NOMO-1 (cell line): ENCODE measurements around the gene CSAD.

Experiments
- DNase-seq, 2 experiments: peaks; one replicate each; lab custom pipeline; 2025; ENCODE audit not compliant: unreplicated experiment in 2 of 2; lab: John Stamatoyannopoulos, UW

CSAD gene, protein sequence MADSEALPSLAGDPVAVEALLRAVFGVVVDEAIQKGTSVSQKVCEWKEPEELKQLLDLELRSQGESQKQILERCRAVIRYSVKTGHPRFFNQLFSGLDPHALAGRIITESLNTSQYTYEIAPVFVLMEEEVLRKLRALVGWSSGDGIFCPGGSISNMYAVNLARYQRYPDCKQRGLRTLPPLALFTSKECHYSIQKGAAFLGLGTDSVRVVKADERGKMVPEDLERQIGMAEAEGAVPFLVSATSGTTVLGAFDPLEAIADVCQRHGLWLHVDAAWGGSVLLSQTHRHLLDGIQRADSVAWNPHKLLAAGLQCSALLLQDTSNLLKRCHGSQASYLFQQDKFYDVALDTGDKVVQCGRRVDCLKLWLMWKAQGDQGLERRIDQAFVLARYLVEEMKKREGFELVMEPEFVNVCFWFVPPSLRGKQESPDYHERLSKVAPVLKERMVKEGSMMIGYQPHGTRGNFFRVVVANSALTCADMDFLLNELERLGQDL

DNA sequence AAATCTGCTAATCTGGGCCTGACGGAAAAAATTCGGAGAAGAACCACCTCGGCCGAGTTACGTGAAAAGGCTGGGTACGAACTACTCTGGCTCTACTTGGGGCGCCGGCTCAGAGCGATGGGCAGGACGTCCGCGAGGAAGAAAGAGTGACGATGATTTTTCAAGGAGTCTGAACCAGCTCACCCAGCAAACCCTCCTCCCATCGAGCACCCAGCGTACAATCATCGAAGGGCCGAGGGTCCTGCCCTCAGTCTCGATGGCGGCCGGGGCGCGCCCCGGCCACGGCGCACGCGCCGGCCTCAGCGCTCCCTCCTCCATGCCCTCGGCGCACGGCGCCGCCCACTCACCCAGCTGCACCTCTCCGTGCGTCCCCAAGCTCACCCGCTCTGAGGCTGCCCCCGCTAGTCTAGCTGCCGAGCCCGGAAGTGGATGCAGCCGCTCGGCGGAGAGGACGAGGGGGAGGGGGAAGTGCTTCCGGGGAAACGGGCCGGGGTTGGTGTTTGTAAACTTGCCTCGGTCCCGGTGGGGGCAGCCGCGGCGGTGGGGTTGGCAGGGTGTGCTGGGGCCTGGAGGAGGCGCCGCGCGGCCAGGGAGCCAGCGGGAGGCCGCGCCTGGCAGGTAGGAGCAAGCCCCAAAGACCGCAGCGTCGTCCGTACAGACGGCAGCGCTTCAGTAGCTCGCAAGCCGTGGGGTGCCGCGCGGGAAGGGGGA, at the start of gene CSAD, which contains the start of gene ZNF740:
CSAD (minus strand) TSS at position 706 of the 711 bp plus-strand sequence. CDS start 7,455 bp downstream, outside the sequence.
ZNF740 (plus strand) TSS at position 503 of the 711 bp plus-strand sequence. CDS start 1,262 bp downstream, outside the sequence.
- peak; percentile 94 to 96 for DNase-seq

DNA sequence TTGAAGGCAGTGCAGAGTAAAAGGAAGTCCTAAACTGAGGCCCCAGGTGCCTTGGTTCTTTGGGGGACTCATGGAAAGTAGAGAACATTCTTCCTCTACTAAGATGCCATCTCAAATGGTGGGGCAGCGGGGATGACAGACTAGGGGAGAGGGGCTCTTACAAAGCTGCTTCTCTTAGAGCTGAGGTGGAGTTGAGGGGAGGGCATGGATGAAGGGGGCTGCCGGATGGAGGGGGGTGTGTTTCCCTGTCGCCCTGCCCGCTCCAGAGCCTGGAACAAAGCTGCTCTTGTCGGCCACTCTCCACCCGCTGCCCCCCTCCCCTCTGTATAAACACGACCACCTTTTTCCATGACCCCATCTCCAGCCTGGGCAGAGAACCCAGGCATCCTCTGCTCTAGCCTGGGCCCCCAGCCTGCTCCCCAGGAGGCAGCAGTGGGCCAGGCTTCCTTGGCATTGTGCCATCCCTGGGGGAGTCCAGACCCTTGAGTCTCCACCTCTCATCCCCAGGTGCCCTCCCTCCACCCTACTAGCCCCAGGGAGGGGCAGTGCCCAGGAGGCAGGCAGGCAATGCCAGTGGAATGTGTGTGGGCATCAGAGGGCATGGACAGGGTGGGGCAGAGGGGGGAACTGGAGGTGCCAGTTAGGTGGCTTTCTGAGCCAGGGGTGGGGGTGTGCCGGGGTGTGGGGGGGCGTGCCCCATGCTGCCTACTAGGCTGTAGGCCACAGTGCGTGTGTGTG, 49.6 kb upstream of the CSAD start:
- DNase-seq = no peak

DNA sequence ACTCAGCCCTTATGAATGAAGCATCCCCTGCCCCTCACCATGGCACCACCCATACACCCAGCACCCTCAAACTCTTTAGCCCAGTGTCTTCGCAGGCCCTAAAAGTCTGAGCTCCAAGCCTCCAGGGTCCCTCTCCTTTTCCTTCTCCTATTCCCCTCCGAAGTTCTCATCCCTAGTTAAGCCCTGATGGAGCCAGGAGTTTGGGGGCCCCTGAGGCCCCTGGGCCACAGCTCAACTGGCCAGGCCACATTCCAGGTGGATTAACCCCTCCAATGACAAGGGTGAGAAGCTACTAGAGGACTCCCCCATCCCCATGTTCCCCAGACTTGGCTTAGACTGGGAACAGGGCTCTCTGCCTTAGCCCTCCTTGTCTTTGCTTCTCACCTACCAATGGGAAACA, 48.7 kb upstream of the CSAD start:
- DNase-seq = no peak

DNA sequence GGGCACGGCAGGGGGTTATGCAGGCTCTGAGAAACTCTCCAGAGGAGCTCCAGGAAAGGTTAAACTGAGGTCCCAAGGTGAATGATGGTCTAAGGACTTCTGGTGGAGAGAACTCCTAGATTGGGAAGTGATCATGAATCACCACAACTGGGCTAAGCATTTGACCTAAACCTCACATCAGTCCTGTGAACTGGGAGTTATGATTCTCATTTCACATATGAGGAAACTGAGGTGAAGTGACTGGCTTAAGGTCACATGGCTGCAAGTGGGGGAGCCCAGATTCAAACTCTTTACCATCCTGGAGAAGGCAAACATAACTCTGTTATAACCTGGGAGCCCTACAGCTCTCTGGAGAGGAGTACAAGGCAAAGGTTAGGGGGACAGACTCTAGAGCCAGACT, 47.1 kb upstream of the CSAD start:
- DNase-seq = no peak

DNA sequence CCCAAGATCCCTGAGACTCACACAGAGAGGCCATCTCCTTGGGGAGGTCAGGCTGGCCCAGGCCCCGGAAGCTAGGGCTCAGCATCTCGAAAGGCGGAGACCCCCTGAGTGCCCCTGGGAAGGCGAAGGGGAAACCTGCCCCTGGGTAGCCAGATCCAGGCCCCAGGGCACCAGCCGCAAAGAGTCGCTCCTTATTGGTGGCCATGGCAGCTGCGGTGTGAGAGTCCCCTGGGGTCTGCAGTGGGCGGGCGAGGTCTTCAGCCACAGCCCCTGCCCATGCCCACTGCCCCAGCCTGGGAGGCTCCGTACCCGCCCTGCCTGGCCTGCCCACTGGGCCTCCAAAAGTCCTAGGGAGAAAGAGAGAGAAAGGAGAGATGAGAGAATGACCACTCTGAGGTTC, 46.6 kb upstream of the CSAD start:
- DNase-seq = no peak

DNA sequence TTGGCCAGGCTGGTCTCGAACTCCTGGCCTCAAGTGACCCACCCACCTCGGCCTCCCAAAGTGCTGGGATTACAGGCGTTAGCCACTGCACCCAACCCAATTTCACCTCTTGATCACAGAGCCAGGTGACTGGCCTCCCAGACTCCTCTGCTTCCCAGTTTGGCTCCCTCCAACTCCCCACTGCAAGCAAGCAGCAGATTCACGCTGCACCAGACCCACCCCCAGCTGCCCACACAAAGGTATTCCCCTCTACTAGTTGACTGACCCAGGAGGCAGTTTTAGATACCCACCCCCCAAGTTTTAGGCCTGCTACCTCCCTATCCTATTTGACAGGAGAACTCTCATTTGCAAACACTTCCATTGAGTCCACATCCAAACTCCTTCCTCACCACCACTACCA, 46.1 kb upstream of the CSAD start:
- no peak for DNase-seq

DNA sequence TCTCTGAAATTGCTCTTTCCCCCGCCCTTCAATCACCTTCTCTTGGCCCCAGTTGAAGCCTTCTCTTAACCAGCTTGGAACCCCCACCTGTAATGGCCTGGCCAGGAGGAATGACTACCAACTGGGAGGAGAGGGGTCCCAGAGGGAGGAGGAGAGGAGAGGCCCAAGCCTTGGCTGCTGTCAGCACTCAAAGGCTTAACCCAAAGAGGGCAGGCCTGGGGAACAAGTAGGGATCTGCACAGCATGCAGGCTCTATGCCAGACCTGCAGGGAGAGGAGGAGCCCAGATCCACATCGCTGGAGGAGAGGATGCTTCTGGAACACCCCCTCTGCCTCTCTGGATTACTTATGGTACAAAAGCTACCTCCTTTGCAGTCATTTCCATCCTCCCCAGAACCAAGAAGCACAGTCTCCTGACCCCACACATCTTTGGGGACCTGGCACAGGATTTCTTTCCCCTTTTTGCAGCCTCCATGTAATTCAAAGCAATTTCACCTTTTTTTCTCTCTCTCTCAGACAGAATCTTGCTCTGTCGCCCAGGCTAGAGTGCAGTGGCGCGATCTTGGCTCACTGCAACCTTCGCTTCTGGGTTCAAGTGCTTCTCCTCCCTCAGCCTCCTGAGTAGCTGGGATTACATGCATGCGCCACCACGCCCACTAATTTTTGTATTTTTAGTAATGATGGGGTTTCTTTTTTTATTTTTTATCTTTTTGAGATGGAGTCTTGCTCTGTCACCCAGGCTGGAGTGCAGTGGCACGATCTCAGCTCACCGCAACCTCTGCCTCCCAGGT, 45.1 kb upstream of the CSAD start:
- no peak for DNase-seq

DNA sequence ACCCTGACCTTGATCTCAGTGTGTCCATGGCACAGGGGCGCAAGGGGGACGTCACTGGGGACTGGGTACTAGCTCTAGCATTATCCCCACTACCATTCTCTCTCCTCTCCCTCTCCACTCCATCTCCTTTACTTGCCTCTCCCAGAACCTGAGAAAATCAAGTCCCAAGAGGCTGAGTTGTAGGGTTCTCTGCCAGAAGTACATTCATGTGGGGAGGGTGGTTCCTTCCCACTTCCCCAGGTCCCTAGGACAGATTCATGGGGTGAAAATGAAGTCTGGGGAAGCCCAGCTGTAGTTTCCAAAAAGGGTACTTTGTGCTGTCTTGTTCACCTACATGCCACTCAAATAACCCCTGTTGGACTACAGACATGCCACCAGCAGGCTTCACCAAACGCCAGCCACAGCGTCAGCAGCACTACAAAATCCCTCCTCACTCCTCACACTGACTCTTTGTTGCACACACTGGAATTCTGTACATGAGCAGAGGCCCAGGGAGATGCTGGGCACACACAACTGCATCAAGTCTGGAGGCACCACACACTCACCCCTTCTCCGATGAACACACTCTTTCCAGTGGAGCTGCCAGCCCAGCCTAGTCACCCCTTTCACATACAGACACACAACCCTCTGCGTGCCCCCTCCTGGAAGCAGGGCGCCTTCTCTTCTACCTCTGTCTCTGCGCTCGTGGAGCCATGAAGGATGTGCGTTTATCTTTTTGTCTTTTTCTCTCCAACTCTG, 44.3 kb upstream of the CSAD start:
- DNase-seq = no peak

DNA sequence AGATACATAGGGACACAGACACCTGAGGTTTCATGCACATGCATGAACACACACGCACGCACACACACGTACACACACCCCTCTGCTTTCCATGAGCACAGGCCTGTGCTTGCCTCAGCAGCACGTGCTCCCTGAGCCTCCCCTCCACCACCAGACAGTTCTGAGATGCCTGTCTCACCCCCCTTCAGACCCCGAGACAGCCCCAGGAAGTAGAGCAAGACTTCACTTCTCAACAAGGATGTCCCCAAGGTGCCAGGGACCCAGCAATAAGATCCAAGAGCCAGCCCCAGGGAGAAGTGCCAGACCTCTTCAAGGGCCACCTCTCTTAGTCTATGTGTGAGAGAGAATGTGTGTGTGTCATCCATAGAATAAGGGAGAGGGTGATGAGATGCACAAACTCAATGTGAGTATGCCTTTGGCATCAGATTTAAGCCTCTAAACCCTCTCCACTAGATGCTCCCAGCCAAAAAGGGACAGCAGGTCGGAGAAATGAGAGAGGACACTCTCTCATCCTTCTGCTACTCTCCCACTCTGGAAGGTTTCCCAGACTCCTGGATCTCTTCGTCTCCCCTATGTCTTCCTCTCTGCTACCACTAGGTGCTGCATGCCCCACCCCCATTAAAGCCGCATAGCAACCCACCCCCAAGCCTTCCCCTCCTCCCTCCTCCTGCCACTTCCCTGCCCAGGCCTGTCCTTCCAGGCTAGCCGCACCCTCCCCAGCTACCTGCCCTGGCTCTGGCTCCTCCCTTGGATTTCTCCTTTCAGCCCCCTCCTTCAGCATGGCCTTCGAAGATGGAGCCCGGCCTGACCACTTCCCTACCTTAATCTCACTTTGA, 43.6 kb upstream of the CSAD start:
- no peak for DNase-seq

DNA sequence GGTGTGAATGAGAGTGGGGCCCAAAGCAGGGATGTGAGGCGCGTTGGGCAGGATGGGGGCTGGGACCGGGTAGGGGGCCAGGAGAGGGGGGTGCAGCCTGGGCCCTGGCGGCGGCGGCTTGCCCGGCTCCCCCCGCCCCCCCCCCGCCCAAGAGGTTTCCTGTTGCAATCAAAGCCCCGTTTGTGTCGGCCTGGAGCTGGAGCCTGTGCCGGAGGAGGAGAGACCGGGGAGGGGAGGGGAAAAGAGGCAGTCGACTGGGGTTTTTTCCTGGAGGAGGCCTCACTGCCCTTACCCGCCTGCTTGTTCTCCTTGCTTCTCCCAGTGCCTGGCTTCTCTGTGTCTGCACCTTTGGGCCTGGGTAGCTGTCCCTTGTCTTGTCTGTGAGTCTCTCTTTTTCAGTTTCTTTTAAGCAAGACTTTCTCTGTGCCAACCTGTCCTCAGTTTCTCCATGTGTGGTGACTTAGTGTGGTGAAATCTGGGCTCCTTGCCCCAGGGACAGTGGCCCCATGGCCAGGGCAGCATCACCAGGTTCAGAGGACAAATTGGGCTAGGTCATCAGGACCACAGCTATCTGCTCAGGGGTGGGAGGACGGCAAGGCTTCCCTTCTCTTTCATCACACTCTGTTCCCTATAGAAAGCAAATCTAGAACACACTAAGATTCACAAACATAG, 42.8 kb upstream of the CSAD start:
- peak; percentile 16 to 35 for DNase-seq

DNA sequence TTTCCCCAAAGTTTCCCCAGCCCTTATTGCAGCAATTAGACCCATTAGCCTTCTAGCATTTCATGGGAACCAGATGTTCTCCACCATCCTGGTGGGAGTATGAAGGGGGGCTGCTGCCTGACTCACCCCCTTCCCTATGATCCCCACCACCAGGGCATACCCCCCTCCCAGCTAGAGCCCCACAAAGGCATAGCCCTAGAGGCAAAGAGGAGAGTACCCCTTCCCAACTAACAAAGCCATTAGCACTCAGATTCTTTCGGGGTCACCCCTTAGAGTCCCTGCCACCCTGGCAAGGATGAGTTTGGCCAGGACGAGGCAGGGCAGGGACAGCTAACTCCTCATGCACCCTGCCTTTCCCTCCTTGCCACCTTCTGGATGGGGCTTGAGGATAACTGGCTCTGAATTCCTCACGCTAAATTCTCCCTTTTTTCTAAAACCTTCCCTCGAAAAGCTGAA, 42.1 kb upstream of the CSAD start:
- no peak for DNase-seq

DNA sequence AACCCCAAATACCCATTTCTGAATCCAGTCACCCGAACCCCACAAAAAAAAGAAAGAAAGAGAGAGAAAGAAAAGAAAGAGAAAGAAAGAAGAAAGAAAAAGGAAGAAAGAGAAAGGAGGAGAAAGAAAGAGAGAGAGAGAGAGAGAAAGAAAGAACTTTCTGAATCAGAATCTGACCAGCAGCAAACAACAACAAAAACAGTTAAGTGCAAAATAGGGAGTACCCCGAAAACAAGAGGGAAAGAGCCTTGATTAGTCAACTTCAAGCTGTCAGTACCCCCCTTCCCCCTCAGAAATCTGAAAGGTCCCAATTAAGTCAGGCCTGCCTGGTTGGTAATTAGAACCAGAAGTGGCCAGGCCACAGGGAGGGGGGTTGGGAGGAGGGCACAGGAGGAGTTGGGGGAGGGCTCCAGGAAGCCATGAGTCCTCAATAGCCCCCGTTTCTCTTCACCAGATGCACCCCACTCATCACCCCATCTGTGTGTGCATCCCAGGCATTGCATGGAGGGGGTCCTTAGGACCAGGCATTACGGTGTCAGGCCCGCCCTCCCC, 41.5 kb upstream of the CSAD start:
- DNase-seq = no peak

DNA sequence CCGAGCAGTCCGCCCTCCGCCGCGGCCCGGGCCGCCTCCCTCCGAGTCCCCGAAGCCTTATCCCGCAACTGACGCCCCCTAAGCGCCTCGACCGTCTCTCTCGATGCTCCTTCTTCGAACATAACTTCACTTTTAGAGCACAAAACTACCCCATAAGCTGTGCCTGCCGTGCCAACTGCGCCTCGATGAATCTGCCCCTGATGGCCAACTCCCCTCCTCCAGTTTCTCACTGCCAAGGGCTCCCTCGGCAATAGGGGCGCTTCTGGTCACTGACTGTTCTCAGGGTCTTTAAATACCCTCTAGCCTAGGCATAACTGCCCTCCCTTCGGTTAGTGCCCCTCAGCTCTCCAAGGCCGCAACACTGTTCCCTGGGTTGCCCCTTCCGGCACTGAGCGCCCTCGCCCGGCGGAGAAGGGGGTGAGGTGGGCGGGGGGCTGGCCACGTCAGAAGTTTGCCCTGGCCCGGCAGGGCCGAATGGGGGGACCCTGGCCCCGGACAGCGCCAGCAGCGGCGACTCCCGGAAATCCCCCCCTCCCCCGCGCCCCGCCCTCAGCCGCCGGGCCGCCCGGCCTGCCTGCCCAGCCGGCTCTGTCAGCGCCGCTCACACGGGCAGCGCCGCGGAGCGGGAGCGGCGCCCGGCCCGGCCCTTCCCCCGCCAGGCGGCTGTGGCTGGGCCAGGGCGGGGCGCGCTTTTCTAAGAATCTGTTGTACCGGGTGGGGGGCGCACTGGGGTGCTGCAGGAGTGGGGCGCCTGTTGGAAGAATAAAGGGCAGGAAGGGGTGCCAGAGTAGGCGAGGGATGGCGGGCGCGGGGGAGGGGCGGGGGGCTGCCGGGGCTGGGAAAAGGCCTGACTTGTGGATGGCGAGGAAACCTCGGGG, 40.7 kb upstream of the CSAD start:
- peak; percentile 62 to 63 for DNase-seq

DNA sequence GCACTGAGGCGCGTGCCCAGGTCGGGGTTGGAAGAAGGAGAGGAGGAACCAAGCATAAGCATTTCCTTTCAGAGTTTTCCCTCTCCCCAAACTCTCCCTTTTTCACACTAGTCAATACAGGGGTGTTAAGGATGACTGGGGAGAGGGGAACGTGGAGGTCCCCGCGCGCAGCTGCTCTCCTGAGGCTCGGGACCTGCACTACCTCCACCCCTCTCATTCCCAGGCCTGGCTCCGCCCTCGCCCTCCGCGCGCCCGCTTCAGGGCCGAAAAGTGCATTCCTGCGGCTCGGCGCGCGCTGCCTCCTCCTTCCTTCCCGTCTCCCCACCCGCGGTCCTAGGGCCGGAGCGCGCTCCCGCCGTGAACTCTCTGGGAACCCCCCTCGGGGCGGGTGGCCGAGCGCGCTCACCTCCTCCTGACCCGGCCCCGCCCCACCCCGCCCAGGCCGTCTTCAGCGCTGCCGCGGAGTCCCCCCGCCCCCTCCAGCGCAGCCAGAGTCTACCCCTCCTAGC, 40.0 kb upstream of the CSAD start:
- DNase-seq = peak; percentile 88 to 95

DNA sequence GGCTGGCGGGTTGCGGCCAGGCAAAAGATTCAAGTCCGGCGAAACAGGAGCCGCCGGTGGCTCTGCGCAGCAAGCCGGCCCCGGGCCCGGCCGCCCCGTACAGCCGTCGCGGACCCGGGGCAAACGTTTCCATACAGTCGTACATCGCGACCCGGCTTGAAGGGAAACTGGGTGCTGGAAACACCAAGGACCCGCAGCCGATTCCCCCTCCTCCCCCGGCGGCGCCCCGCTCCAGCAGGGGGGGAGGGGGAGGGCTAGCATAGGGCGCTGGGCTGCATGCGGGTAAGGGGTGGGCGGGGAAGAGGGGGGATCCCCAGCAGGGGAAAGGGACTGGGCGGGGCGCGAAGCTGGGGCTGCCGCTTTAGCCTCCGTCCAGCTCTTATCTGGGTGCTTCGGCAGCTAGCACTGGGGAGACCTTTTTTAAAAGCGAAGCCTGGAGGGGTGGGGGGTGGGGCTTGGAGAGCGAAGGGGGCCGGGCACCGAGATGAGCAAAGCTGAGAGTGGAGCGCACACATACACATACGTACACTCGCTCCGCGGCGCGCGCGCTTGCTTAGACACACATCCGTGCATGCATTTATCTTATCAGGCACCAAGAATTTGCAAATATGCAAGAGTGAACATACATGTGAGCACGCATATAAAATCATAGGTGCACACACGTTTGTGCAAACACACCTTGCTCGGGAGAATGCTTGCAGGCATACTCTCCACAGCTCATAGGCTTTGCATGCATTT, 39.4 kb upstream of the CSAD start:
- peak; percentile 59 to 71 for DNase-seq
